T47D (cell line): ENCODE measurements around the gene TMEM14C.

ENCODE experiments used
- DNase-seq, 2 experiments: peaks; one replicate each; pipeline versions ENCODE4 v3.0.0 to v3.0.0-alpha.2; 2011 to 2012; ENCODE audit warnings: low read depth in 1 of 2, low spot score in 1 of 2
- JUND ChIP-seq: IDR thresholded peaks from 2 replicates; pipeline ENCODE4 v1.6.1; 2012; ENCODE audit warnings: low read depth
- in situ Hi-C: cut with HindIII; loops from 2 replicates; pipeline ENCODE4 v1.10.0; 2016; ENCODE audit warnings: low sequenced_read_pairs, low pct_unique_long_range_greater_than_20kb

The TMEM14C gene

GRCh38 chr6:10756085-10756484, 33.2 kb downstream of the TMEM14C start:
- no peak for TF ChIP-seq JUND
- no peak for DNase-seq
- in situ Hi-C loops, result no loop called here

GRCh38 chr6:10759312-10759839, 36.5 kb downstream of the TMEM14C start:
- TF ChIP-seq JUND, result peak; percentile 49; the same call in 1 of the 2 replicates
- DNase-seq, result peak; percentile 7 to 82
- in situ Hi-C loops, result no loop called here

GRCh38 chr6:10759884-10760329, 37.0 kb downstream of the TMEM14C start:
- in situ Hi-C loops, result no loop called here
- no peak for TF ChIP-seq JUND
- DNase-seq, result no peak

GRCh38 chr6:10763006-10763405, 40.1 kb downstream of the TMEM14C start:
- no peak for DNase-seq
- in situ Hi-C loops, result no loop called here
- no peak for TF ChIP-seq JUND

- in situ Hi-C loops, result no loop called here
- no peak for DNase-seq
- TF ChIP-seq JUND, result no peak
These were observed 46.5 kb downstream of the TMEM14C start for GRCh38 chr6:10769419-10769818.

GRCh38 chr6:10771371-10771894, 48.6 kb downstream of the TMEM14C start:
- no peak for DNase-seq
- in situ Hi-C loops, result no loop called here
- TF ChIP-seq JUND, result no peak

GRCh38 chr6:10778230-10778629, 55.4 kb downstream of the TMEM14C start:
- TF ChIP-seq JUND, result no peak
- in situ Hi-C loops, result no loop called here
- no peak for DNase-seq

- DNase-seq, result no peak
- in situ Hi-C loops, result no loop called here
- TF ChIP-seq JUND, result no peak
These were observed 56.2 kb downstream of the TMEM14C start for GRCh38 chr6:10779076-10779475.
